GM19035 (cell line): ENCODE results near the gene KCNQ5.
"Not testable (repeated sequence)": the region's sequence is repeated elsewhere in the genome, so short reads cannot be mapped to it uniquely, and the experiment has no call there.

Source experiments
- ATAC-seq: cut with Tn5 transposase; IDR thresholded peaks from one replicate; pipeline ENCODE4 v1.9.1; 2021; ENCODE audit not compliant: unreplicated experiment

KCNQ5 gene

DNA sequence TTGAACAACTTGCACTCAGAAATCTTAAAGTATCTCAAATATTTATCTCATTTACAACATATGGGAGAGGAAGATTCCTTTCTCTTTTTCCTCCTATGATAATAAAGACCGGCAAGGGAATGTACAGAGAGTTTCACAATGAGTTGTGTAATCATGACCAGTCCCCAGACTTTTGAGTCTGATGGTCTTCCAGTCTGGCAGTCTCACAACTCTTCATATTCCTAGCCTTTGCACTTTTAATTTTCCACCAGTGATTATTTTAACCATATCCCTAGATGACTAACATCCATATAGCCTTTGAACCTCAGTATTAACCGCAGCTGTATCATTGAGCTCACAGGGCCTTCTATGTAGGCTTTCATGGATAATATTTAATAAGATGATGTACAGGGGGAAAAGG is 324.9 kb downstream of the KCNQ5 start:
- no peak for ATAC-seq

DNA sequence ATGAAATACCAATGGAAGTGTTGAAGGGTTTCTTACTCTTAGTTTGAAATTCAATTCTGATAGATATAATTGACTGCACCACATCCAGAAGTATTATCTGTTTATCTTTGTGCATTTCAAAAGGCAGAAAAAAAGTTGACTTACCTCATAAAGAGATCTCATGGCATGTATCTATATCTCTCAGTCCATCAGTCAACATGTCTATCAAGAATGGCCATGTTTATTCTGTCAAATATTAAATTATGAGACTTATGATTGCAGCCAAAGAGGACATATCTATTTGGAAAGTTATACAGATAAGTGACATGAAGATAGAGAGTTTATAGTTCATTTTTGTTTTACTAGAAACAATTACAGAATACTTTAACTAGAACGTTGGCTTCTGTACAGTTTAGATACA is 325.7 kb downstream of the KCNQ5 start:
- ATAC-seq, result no peak

DNA sequence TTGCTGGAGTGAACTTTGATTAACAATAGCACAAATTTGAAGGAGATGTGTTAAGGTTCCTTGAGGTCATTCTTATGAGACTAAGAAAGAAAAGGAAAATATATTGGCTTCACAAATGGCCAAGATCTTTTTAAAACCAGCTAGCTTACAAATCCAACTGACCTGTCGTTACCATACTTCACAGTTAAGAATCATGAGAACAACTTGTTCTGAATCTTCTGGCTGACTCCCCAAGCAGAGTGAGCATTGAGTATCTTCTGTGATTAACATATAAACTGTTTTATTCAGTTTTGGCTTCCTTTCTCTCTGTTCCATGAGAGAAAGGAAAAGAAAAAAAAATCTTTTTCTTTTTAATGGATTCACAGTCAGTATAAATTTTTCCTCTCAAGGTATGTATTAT is 326.3 kb downstream of the KCNQ5 start:
- no peak for ATAC-seq

DNA sequence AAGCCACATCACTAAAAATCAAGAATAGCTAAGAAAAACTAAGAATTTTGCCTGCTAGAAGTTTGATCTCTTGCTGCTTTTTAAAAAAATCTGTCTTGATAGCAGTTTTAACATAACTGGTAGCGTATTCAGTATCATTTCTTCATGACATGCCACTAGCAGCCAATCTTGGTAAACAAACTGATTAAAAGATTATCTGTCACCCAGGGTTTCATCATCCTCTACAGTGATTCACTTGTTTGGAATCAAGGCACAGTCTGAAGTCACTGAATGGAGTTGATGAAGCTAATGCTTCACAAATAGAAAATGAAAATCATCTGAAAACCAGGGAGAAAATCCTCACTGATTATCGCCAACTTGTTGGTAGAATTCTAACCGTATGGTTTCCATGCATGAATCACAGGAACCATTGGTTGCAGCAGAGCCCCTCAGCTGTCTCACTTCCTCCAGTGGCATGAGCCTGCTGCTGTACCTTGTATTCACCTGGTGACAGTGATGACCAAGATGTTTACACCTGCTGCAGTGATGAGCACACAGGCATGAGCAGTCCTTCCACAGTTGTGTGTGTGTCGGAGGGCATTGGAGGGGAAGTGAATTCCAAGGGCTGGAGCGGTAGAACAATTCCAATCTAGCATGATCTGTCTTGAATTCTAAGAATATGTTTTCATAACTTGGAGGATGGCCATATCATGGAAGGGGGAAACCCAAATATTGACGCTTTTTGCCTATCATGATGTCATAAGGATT is 328.4 kb downstream of the KCNQ5 start:
- no peak for ATAC-seq

DNA sequence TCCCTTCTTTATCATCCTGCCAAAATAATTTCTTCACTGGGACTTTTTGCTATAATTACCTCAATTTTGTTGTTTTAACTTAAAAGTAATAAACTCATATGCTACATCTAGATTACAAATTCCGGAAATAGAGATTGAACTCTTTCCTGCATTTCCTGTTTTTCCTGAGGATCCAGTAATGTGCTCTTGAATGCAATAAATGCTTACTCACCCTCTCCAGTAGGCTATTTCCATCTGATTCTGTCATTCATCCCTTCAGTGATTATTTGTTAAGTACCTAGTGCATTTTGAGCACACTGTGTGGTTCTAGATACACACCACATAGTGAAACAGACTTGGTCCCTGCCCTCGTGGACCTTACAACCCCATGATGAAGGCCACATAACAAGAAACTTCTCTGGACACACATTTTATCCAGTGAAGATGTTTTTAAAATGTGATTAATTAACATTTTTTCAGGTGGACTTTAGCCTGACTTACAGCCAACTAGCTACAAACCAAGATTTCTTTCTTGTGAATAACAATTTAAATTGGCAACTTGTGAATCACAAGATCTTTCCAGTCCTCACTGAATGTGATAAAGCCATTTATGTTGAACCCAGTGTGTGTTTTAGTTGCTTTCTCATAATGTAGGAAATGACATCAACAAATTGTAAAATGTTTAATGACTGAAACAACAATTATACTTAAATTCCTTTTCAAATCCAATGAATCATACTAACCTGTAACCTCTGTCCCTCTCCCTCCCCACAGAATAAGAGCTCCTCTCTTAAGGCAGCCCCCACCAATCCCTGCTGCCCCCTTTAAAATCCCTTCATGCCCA is 331.2 kb downstream of the KCNQ5 start:
- ATAC-seq, result no peak

DNA sequence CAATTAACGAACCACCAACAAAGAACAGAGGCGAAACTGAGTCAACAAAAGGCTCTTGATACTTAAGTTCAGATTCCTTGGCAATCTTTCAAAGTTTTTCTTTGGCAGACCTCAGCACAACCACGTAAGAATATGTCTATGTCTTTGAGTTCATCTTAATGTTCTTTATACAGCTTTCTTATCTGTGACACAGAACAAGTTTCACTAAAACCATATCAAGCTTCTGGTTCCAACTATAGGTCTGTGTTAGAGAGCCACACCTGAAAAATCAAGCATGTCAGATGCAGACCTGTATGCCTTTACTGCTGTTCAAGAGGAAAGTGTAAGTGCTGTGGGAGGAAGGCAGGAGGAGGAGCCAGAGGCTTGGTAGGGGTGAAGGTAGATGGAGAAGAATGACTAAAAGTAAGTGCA is 332.1 kb downstream of the KCNQ5 start:
- ATAC-seq, result no peak

DNA sequence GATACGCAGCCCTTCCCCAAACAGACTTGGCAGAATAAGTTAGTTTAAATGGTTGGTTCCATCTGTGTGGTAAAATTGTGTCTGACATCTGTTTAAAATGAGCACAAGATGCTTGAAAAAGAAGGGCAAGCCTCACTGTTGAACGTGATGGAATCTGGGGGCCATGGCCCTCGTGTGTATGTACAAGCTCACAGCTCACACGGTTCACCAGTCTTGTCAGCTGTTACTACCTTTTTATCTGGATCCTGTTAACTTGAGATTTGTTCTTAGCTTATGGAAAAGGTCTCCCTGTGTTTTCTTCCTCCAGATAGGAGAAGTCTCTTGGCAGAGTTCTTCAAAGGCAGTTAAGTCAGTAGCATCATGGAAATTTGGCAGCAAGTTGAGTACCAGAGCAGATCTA is 332.9 kb downstream of the KCNQ5 start:
- ATAC-seq, result no peak

DNA sequence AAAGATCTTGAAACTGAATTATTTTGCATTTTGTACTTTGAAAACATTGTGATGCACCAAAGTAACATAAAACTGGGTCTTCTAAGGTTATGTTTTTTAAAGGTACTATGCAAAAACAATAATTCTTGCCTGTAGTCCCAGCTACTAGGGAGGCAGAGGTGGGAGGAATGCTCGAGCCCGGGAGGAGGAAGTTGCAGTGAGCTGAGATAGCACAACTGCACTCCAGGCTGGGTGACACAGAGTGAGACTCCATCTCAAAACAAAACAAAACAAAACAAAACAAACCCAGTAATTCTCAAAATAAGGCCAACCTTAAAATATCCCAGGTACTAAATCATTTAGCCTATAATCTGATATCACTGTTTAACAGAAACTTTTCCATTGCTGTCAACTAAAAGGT is 333.8 kb downstream of the KCNQ5 start:
- ATAC-seq, result no peak

DNA sequence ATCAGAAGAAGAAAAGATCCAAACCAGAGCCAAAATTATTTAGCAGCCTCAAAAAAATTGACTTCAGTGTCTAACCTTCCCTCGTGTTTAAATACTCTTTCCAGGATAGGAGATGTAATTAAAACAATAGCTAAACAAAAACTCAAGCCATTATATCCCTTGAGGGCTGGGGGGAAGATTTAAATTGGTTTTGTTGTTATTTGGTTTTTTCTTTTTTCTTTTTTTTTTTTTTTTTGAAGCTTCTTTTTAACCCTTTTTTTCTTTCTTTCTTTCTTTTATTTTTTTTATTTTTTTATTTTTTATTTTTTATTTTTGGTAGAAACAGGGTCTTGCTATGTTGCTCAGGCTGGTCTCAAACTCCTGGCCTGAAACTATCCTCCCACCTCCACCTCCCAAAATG is 334.4 kb downstream of the KCNQ5 start:
- no peak for ATAC-seq

DNA sequence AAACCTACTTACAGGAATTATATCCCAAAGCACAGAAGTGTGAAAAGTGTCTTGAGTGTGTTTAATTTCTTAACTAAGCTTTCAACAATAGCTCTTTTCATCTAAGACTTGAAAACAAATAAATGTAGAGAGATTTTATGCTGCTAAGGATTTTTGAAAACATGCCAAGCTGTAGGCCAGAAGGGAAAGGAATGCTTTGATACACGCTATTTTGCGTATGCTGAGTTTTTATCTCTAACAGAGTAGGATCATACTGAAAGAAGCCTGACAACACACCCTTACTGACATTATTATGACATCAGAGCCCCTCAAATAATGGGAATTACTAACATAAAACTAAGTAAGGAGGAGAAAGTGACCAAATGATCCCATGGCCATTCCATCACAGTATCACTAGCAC is 338.0 kb downstream of the KCNQ5 start:
- ATAC-seq, result no peak

DNA sequence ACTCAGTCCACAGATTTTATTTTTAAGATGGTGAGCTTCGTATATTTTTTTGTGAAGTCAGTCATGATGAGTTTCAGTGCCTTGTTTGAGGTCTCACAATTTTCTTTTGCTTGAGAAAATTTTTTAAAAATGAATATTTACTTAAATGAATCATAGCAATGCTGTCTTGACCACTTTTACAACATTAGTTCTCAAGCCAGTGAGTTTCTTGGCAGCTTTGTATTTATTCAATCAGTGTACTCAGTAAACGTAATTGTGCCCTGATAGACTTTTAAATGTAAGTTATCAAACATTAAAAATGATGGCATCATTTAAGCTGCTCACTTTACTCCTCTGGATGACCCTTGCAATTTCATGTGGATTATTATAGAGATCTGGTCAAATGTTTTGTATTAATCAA is 342.1 kb downstream of the KCNQ5 start:
- ATAC-seq, result no peak

DNA sequence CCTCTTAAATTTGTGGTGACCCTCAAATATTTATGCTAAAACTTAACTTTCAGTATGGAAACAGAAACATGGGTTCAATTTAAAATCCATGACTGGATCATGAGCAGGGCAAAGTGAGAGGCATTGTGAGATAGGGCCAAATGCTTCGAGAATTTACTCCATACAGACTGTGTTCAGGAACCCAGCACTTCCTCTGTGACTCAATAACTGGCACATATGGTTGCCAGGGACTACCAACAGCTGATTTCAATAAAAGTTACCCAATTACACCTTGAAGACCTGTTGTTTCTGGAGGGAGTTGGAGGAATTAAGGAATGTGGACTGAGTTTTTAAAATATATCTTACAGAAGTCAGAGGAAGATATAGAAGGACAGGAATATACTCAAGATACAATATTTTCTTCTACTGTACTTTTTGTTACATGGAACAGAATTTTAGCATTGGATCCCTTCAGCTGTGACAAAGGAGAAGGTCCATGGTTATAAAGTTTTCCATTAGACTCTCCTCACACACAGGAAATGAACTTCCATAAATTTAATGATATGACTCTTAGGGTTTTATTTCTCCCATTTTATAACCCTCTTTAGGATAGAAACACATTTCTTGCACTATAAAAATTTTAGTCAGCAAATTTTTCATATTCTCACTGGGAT is 344.9 kb downstream of the KCNQ5 start:
- no peak for ATAC-seq

DNA sequence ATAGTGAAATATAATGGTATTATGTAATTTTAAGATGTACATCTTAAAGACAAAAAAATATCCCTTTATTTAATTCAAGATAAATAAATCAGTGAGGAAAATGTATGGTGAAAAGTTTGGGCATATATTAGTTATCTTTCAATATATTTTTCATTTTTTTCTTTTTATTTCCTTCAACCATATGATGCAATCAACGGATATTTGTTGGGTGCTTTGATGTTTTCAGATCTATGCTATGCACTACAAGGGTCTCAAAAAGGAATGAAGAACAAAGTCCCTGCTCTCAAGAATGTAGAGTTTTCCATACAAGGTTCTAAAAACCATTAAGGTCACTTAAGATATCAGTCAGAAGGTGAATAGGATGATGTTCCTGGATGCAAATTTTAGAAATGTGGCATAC is 345.5 kb downstream of the KCNQ5 start:
- no peak for ATAC-seq

DNA sequence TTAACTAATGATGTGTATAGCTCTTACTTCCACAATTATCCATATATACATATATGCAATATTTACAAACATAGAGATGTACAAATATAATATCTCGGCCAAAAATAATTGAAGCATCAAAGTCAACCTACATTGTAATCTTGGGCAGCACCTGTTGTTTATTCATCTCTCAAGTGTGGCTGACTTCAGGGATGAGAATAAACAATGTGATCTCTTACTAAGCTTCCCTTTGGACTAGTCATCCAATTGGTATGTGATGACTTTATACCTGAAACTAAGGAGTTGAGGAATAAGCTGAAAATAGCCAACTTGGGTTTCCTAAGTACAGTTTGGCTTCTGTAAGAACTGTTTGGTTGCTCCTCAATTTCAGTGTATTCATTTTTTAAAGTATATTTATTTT is 346.8 kb downstream of the KCNQ5 start:
- ATAC-seq, result no peak

DNA sequence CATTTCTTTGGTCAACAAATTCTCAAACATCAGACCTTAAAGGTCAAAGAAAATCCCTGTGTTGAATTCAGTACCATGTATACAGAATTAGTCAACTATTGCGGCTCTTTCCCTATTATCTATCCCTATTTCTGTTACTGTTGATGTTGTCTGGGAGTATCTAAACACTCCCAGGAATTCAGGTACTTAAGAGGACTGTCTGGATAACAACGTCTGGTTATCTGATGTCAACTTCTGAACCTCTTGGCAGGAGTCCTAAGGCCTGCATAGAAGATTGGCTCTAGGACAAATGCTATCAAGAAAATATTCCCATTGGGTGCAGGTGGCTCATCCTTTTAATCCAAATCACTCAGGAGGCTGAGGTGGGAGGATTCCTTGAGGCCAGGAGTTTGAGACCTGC is 347.8 kb downstream of the KCNQ5 start:
- no peak for ATAC-seq

DNA sequence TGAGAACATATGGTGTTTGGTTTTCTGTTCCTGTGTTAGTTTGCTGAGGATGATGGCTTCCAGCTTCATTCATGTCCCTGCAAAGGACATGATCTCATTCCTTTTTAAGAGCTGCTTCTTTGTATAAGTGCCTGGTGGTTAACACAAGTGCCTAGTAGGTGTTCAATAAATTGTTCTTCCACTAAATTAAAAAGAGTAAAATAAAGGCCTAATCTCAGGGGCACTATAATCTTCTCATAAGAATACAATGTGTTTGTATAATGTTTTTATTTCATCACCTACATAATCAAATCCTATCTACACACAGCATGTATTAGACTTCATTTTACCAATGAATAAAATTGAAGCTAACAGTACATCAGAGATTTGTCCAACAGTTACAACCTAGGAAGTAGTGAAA is 350.7 kb downstream of the KCNQ5 start:
- ATAC-seq, result no peak

DNA sequence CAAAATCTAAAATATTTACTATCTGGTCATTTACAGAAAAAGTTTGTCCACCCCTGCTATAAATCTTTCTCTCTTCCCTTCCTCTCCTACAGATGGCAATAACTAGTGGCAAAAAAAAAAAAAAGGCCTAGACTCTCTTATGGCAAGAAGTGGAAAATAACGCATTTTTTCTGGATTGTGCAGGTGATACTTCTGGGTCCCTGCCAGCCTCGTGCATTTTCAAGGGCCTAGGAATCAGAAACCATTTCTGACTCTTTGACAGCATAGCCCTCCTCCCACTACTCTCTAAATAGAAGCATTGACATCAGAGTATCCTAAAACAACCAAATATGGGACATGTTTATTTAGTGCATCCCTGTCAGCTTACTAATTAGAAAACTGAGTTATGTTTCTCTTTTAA is 352.4 kb downstream of the KCNQ5 start:
- ATAC-seq, result no peak

DNA sequence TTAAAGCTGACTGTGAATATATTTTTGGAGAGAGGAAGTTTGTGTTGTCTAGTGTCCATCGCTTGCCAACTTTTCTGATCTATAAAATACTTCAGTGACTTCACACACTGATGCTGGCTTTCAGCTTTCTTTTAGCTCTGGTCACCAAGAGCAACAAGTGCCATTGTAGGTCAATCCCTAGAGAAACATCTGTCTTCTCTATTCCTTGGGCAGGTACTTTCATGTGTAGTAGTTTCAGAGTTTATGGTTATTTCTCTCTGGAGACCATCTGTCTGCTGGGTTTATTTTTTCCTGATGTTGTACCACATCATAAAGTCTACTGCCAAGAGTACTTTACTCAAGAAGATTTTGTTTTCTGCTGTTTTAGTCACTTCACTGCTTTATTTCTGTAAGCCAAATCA is 353.5 kb downstream of the KCNQ5 start:
- no peak for ATAC-seq

DNA sequence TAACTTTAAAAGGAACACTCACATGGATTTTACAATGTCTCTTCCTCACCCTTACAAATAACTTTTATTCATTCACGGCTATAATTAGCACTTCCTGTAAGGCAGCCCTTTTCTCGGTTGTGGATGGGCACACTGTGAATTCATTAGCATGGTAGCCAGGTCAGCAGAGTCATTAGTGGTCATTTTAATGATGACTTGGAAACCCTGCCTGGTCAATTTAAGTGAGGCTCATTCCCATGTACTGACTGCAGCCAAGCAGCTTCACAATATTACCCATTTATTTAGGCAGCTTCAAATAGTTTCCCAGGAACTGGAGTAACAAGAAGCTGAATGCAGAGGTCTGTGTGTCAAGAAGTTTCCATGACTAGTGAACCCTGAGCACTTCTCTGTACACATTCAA is 354.6 kb downstream of the KCNQ5 start:
- ATAC-seq, result no peak

DNA sequence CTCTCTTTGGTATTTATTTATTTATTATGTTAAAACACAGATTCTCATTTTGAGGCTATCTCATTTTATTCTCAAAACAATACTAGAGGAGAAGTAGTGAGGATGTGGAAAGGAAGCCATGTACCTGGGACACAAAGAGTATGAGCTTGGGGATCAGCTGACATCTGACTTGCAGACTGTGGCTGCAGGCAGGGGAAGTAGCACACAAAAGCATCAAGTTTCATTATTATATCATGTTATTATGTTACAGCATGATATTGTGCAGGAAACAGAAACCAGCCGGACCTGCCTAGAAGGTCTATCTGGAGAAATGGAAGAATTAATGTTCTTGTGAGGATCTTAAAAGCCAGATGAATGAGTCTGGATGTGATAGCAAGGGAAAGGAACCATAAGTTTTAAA is 355.2 kb downstream of the KCNQ5 start:
- no peak for ATAC-seq

DNA sequence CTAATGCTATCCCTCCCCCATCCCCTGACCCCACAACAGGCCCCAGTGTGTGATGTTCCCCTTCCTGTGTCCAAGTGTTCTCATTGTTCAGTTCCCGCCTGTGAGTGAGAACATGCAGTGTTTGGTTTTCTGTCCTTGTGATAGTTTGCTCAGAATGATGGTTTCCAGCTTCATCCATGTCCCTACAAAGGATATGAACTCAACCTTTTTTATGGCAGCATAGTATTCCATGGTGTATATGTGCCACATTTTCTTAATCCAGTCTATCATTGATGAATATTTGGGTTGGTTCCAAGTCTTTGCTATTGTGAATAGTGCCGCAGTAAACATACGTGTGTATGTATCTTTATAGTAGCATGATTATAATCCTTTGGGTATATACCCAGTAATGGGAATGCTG is 356.9 kb downstream of the KCNQ5 start:
- not testable (repeated sequence) for ATAC-seq

DNA sequence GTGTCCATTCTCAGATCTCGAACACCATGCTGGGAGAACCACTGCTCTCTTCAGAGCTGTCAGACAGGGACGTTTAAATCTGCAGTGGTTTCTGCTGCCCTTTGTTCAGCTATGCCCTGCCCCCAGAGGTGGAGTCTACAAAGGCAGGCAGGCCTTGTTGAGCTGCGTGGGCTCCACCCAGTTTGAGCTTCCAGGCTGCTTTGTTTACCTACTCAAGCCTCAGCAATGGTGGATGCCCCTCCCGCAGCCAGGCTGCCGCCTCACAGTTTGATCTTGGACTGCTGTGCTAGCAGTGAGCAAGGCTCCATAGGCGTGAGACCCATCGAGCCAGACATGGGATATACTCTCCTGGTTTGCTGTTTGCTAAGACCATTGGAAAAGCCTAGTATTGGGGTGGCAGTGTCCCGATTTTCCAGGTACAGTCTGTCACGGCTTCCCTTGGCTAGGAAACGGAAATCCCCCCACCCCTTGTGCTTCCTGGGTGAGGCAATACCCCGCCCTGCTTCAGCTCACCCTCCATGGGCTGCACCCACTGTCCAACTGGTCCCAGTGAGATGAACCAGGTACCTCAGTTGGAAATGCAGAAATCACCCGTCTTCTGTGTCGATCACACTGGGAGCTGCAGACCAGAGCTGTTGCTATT is 362.4 kb downstream of the KCNQ5 start:
- not testable (repeated sequence) for ATAC-seq
